NCI-H460 (cell line): ENCODE results near the gene MT1F. TPM values are rescaled to one million over a fixed set of nuclear protein-coding genes. Genes with fewer than 3 reads are reported as not detected.
A peak's percentile ranks its signal among the peaks of the same experiment; 100 is the strongest.
"Not testable (repeated sequence)": the region's sequence is repeated elsewhere in the genome, so short reads cannot be mapped to it uniquely, and the experiment has no call there.

ENCODE experiments used
- DNase-seq: peaks from one replicate; pipeline ENCODE4 v3.0.0-alpha.2; 2016; ENCODE audit warnings: low read depth; ENCODE audit errors: extremely low read depth
- polyA plus RNA-seq: library from polyadenylated mRNA; depleted of rRNA; stranded (reverse); fragments of >200 nt; gene quantifications from 2 replicates; pipeline ENCODE4 v1.2.3, GENCODE V29; 2014; cell fraction: nucleus; rRNA removed
- total RNA-seq: library from RNA; depleted of rRNA; stranded (reverse); fragments of >200 nt; shearing (Covaris generic); gene quantifications from 2 replicates; pipeline ENCODE4 v1.2.3, GENCODE V29; 2014; rRNA removed

Gene MT1F
- 0.72 and 0.97 TPM in 2 replicates for total RNA-seq
- polyA plus RNA-seq, result not detected in 2 replicates

- peak; percentile 59 for DNase-seq
Measured at GRCh38 chr16:56657555-56658326, at the start of gene MT1F. MT1F (plus strand) TSS chr16:56657959; CDS start chr16:56658059, 100 bp downstream.

- DNase-seq, result peak; percentile 98
Measured at GRCh38 chr16:56608043-56608875, 49.5 kb upstream of the MT1F start, which contains the start of gene MT2A. MT2A (plus strand) TSS chr16:56608584; CDS start chr16:56608656, 72 bp downstream.

DNA sequence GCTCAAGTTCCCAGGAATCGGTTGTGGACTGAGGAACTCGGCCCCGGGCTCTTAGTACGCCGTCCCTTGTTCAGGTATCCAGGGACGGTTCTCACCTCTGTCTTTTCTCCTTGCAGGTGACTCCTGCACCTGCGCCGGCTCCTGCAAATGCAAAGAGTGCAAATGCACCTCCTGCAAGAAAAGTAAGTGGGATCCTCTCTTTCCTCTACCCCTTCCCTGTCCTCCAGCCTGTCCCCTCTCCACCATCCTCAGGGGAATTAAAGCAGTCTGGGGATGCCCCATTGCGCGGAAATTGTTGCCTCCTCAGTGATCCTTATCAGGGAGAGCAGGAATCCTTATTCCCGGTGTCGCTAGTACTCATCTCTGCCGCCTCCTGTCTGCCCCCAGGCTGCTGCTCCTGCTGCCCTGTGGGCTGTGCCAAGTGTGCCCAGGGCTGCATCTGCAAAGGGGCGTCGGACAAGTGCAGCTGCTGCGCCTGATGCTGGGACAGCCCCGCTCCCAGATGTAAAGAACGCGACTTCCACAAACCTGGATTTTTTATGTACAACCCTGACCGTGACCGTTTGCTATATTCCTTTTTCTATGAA, 48.8 kb upstream of the MT1F start:
- no peak for DNase-seq

- peak; percentile 69 for DNase-seq
Measured at GRCh38 chr16:56609463-56609921, 48.3 kb upstream of the MT1F start.

- peak; percentile 54 for DNase-seq
Measured at GRCh38 chr16:56610017-56610608, 47.6 kb upstream of the MT1F start.

DNA sequence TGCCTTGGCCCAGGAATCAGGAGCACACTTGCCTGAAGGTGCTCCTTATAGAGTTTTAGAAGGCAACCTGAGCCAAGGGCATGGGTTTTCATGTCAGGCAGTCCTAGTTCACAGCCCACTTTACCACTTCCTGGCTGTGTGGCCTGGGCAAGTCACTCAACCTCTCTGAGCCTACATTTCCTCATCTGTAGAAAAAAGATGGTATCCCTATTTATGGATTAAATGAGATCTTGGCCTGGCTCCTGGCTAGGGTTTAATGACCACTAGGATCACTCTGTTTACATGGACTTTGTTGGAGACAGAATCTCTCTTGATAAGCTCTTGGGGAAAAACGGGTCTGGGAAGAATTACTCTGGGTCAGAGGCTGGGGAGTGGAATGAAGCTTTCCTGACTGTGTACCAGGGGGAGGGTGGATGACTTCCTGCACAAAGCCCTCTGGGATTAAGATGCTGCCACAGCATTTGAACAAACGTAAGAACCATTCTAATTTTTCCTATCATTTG, 47.1 kb upstream of the MT1F start:
- no peak for DNase-seq

- DNase-seq, result no peak
Measured at GRCh38 chr16:56611281-56611833, 46.4 kb upstream of the MT1F start.

GRCh38 chr16:56613706-56614105, 44.1 kb upstream of the MT1F start:
- no peak for DNase-seq

DNA sequence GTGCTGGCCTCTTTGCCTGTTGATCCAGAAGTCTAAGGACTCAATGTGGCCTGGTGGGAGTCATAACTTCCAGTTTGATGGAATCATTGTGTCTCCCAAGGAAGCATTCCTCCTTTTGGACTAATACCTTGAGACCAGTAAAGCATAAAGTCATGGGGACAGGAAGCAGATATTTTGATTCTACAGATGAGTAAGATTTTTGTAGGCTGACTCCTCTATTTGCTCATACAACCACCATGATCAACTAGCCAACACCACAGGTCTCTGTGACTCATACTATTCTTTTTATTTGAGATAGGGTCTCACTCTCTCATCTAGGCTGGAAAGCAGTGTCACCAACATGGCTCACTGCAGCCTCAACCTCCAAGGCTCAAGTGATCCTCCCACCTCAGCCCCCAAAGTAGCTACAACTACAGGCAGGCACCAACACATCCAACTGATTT, 43.2 kb upstream of the MT1F start:
- no peak for DNase-seq

DNA sequence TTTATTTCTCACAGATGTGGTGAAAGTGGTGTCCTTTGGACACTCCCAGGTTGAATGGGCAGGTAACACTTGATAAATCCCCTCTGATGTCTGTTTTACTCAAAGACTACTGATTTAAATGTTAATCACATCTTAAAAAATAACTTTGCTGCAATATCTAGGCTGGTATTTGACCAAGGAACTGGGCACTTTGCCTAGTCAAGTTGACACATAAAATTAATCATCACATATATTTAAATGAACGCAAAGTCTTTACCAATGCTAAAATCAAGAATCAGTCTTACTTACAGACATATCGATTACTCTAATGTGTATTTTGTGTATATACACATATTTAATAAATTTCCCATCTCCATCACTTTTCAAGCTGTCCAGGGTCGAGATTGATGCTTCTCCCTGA, 42.4 kb upstream of the MT1F start:
- DNase-seq, result no peak

DNA sequence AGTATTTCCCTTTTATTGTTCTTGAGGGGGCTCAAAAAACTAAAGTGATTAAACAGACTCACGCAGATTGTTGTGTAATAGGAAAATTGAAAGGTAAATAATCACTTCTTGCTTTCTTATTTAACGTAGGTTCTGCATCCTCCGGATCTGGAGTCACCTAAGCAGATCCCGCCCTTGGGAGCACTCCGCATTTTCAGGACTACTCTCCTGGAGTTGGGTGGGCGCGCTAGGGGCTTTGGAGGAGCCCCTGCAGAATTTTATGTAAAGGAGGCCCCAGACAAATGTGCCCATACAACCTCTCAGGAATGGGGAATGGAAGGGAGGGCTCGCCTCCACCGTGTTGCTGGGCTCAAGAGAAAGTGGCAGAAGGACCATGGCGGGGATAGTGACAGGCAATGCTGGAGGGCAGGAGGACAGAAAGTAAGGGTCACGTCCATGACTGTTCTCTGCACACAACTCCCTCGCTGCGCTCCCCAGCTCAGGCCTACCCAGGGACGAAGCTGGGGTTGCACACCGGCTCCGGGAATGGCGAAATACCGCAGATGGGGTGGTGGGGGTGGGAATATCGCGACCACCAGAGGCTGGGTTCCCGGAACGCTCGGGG, 41.0 kb upstream of the MT1F start:
- no peak for DNase-seq

DNA sequence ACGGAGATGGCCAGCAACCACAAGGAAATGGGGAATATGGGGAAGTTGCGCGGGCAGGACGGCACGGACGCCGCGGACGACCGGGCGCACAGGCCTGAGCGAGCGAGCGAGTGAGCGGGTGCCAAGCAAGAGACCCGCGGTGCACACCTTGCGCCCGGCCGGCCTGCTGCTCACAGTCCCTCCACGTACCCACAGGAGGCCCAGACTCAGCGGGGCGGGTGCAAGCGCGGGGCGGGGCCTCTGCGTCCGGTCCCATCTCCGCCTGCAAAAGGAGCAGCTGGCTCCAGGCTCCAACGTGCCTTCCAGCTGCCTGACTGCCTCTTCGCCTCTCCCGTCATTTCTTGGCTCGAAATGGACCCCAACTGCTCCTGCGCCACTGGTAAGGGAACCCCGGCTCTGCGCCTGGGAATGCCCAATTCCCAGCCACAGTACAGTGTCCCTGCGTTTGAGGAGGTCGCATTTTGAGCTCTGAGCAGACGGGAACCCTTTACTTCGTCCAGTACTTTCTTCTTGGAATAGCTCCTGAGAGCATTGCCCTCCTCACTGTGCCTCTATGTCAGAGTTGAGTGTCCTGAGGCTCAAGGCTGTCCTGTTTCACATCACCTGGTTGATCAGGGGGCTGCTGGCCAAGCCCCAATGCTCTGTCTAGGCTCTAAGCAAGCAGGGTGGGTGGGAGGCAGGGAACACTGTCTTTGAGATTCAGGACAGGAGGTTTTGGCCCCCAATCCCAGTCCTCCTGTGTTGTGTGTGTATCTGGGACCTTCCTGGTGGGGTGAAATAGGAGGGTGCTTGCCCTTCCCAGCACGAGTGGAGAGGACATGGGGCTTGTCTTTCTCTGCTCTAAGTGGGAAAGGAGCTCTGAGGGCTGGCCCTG, 40.3 kb upstream of the MT1F start:
- DNase-seq, result no peak

- DNase-seq, result no peak
Measured at GRCh38 chr16:56618138-56618537, 39.6 kb upstream of the MT1F start.

- no peak for DNase-seq
Measured at GRCh38 chr16:56620339-56620897, 37.3 kb upstream of the MT1F start.

DNA sequence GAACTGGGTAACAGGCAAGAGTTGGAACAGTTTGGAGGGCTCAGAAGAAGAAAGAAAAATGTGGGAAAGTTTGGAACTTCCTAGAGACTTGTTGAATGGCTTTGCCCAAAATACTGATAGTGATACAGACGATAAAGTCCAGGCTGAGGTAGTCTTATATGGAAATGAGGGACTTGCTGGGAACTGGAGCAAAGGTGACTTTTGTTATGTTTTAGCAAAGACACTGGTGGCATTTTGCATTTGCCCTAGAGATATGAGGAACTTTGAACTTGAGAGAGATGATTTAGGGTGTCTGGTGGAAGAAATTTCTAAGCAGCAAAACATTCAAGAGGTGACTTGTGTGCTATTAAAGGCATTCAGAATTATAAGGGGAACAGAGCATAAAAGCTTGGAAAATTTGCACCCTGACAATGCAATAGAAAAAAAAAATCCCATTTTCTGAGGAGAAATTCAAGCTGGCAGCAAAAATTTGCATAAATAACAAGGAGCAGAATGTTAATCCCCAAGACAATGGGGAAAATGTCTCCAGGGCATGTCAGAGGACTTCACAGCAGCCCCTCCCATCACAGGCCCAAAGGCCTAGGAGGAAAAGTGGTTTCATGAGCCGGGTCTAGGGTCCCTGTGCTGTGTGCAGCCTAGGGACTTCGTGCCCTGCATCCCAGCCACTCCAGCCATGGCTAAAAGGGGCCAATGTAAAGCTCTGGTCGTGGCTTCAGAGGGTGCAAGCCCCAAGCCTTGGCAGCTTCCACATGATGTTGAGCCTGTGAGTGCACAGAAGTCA, 35.9 kb upstream of the MT1F start:
- not testable (repeated sequence) for DNase-seq

GRCh38 chr16:56623184-56623583, 34.6 kb upstream of the MT1F start:
- DNase-seq, result not testable (repeated sequence)

- no peak for DNase-seq
Measured at GRCh38 chr16:56623637-56624036, 34.1 kb upstream of the MT1F start.
